Mammary epithelial cell (primary cell): Measurements from ENCODE around the gene MGAM2.

Experiments used
- CTCF ChIP-seq, 2 donors: IDR thresholded peaks in 1 of 2; conservative IDR thresholded peaks in 1 of 2; 2 replicates each; pipeline ENCODE4 v1.5.1; 2011 to 2012; ENCODE audit warnings: inconsistent platforms in 2 of 2, low read length in 2 of 2, mild to moderate bottlenecking in 2 of 2, control low read depth in 1 of 2, low read depth in 1 of 2; ENCODE audit not compliant: insufficient read depth in 1 of 2; ENCODE audit errors: extremely low read depth in 1 of 2
- EZH2 ChIP-seq: IDR thresholded peaks from 2 replicates; pipeline ENCODE4 v1.6.1; 2012; ENCODE audit warnings: low read length, inconsistent platforms, borderline replicate concordance

DNA sequence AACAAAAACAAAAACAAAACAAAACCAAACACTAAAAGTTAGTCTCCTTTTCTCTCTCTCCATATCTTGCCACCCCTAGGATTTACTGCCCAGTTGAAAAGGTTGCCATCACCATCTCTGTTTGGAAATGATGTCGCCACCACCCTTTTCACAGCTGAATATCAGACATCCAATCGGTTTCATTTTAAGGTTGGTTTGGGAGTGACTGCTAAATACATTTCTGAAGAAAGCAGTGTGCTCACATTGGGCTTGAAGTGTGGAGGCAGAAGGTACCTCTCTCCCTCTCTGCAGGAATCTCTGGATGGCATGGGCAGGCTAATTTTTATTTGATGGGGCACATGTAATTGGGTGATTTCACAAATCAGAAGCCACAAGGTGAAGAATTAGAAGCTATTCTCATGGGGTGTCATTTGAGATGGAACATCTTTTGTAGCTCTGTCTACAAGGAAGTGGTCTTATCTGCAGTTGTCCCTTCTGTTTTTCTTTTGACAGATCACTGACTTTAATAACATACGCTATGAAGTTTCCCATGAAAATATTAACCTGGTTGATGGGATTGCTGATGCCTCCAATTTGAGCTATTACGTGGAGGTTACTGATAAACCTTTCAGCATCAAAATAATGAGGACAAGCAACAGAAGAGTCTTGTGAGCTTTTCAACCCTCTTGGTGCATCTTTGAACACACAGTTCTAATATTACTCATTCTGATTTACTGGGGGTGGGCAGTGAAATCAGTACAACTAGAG, 20.1 kb downstream of the MGAM2 start:
- TF ChIP-seq CTCF (conservative IDR thresholded peaks at IDR 0.05 in 1 of 2, IDR thresholded peaks at IDR 0.05 in 1 of 2; ENCODE audit: extremely low read depth in 1 of 2, insufficient read depth in 1 of 2, low read depth in 1 of 2, low read length in 2 of 2) (no peak), EZH2 (no peak)
